HepG2 (cell line): ENCODE data around the gene CA10. TPM values are rescaled to one million over a fixed set of nuclear protein-coding genes. Genes with fewer than 3 reads are reported as not detected.

Experiments
- ATAC-seq: fragments of 200-7000 bp; cut with Tn5 transposase; 3 replicates; pipeline ENCODE4 v1.9.1; 2020; ENCODE audit warnings: mild to moderate bottlenecking, moderate library complexity
- BruUV-seq: library from RNA; stranded (reverse); fragments of 400-500 nt; replicated peaks from 2 replicates; lab custom pipeline; 2021; lab: Mats Ljungman, UMichigan
- CTCF ChIA-PET: fragments of 300-600 bp; formaldehyde crosslinking; extraction: SDS; loops from one replicate; lab custom pipeline; 2021; ENCODE audit warnings: low total read pairs, inconsistent platforms, low intra/inter-chr PET ratio; lab: Yijun Ruan, JAX
- POLR2A ChIA-PET: fragments of 350-600 bp; sonication (Branson Sonifier 250); formaldehyde crosslinking; loops from one replicate; lab custom pipeline; 2020; ENCODE audit warnings: antibody characterized with exemption, inconsistent platforms; lab: Yijun Ruan, JAX
- DNase-seq: peaks from one replicate; pipeline ENCODE4 v3.0.0-alpha.2; 2015; ENCODE audit warnings: low spot score
- FAIRE-seq: peaks from 3 replicates; lab custom pipeline; 2011; peaks lifted over from hg19 to GRCh38; lab: Jason Lieb, UNC
- H2AFZ ChIP-seq: one replicate; pipeline ENCODE4 v1.6.1; 2011; ENCODE audit warnings: low read length, inconsistent platforms
- H3K27ac ChIP-seq: fragments of 300-600 bp; 3 replicates; pipeline ENCODE4 v1.8.0; 2011; ENCODE audit warnings: mixed run types, mild to moderate bottlenecking, mixed read lengths, low read length, inconsistent platforms; ENCODE audit not compliant: insufficient read depth; ENCODE audit errors: extremely low read length
- H3K27me3 ChIP-seq, 2 experiments: fragments of 200-600 bp in 1 of 2; 2 replicates in 1 of 2; 3 replicates in 1 of 2; pipeline versions ENCODE4 v1.6.0 to v1.8.0; 2011; ENCODE audit warnings: low read length in 2 of 2, mild to moderate bottlenecking in 2 of 2, moderate library complexity in 2 of 2, inconsistent platforms in 1 of 2; ENCODE audit not compliant: insufficient read depth in 2 of 2, control insufficient read depth in 1 of 2
- H3K36me3 ChIP-seq, 2 experiments: fragments of 200-600 bp in 1 of 2; replicated peaks in 1 of 2; 2 replicates in 1 of 2; 3 replicates in 1 of 2; pipeline versions ENCODE4 v1.5.1 to v1.8.0; 2011; ENCODE audit warnings: low read length in 2 of 2, inconsistent platforms in 1 of 2; ENCODE audit not compliant: insufficient read depth in 2 of 2, control insufficient read depth in 1 of 2
- H3K4me1 ChIP-seq: 2 replicates; pipeline ENCODE4 v1.5.1; 2012; ENCODE audit warnings: low read length, inconsistent platforms; ENCODE audit not compliant: insufficient read depth
- H3K4me2 ChIP-seq: 2 replicates; pipeline ENCODE4 v1.6.0; 2011; ENCODE audit warnings: low read depth, low read length, inconsistent platforms
- H3K4me3 ChIP-seq, 3 experiments: fragments of 200-600 bp in 1 of 3; sonication (generic), shearing (Covaris generic) in 1 of 3; replicated peaks in 1 of 3; 2 replicates each; pipeline ENCODE4 v1.5.1; 2011 to 2016; ENCODE audit warnings: low read length in 3 of 3, inconsistent platforms in 2 of 3, low read depth in 2 of 3, mild to moderate bottlenecking in 2 of 3, control low read depth in 1 of 3, mixed read lengths in 1 of 3; ENCODE audit not compliant: insufficient read depth in 1 of 3
- H3K79me2 ChIP-seq: one replicate; pipeline ENCODE4 v1.6.1; 2011; ENCODE audit warnings: low read length, inconsistent platforms; ENCODE audit not compliant: insufficient read depth
- H3K9ac ChIP-seq: 2 replicates; pipeline ENCODE4 v1.6.0; 2011; ENCODE audit warnings: mild to moderate bottlenecking, low read depth, low read length, inconsistent platforms; ENCODE audit not compliant: insufficient read depth
- H3K9me3 ChIP-seq: 2 replicates; pipeline ENCODE4 v1.5.1; 2012; ENCODE audit warnings: mild to moderate bottlenecking, low read length
- H4K20me1 ChIP-seq: 2 replicates; pipeline ENCODE4 v1.6.0; 2011; ENCODE audit warnings: inconsistent platforms, mild to moderate bottlenecking, low read length, moderate library complexity; ENCODE audit not compliant: insufficient read depth
- ATF7-NPFF ChIP-seq: sonication (generic); formaldehyde crosslinking; IDR thresholded peaks from 2 replicates; pipeline ENCODE4 v1.8.1; 2023; ENCODE audit warnings: mild to moderate bottlenecking, low read depth, missing genetic modification reagents, moderate library complexity
- BRCA1 ChIP-seq: sonication (generic); formaldehyde crosslinking; IDR thresholded peaks from 2 replicates; pipeline ENCODE4 v1.4.0; 2020; ENCODE audit warnings: missing genetic modification reagents
- HNRNPL ChIP-seq: fragments of 200-400 bp; formaldehyde crosslinking; IDR thresholded peaks from 2 replicates; pipeline ENCODE4 v1.6.1; 2017; ENCODE audit warnings: mild to moderate bottlenecking, low read depth, low read length
- IKZF5 ChIP-seq: IDR thresholded peaks from 2 replicates; pipeline ENCODE4 v1.6.1; 2018; ENCODE audit warnings: missing genetic modification reagents, mild to moderate bottlenecking, missing compliant biosample characterization
- ISL2 ChIP-seq: sonication (generic); formaldehyde crosslinking; IDR thresholded peaks from 2 replicates; pipeline ENCODE4 v1.5.0; 2020; ENCODE audit warnings: missing genetic modification reagents
- RAD51 ChIP-seq: fragments of 450-650 bp; IDR thresholded peaks from 2 replicates; pipeline ENCODE4 v1.6.1; 2016; ENCODE audit warnings: borderline replicate concordance
- SIN3A ChIP-seq: IDR thresholded peaks from 2 replicates; pipeline ENCODE4 v1.6.1; 2011; ENCODE audit warnings: low read depth, mild to moderate bottlenecking, control low read depth, low read length, borderline replicate concordance
- ZNF484 ChIP-seq: sonication (generic); formaldehyde crosslinking; IDR thresholded peaks from 2 replicates; pipeline ENCODE4 v1.5.1; 2020; ENCODE audit warnings: mild to moderate bottlenecking, low read depth, missing genetic modification reagents, borderline replicate concordance
- ZNF646 ChIP-seq: sonication (generic); formaldehyde crosslinking; IDR thresholded peaks from 2 replicates; pipeline ENCODE4 v1.9.0; 2021; ENCODE audit warnings: mild to moderate bottlenecking, missing genetic modification reagents
- WGBS: methylation state at CpG from one replicate; pipeline ENCODE4 v1.1.6; 2017; ENCODE audit warnings: low lambda C conversion rate; 5-methylcytosine and 5-hydroxymethylcytosine counted together
- in situ Hi-C: cut with HindIII; loops from 2 replicates; pipeline ENCODE4 v1.10.0; 2017; ENCODE audit warnings: low pct_unique_long_range_greater_than_20kb; ENCODE audit not compliant: extremely low pct_ligation_motif_present
- intact Hi-C: fragments of 100-400 bp; cut with micrococcal nuclease; formaldehyde crosslinking; loops from one replicate; pipeline ENCODE4 v1.10.0; 2022; ENCODE audit not compliant: unreplicated experiment
- polyA plus RNA-seq, 8 experiments: library from polyadenylated mRNA; depleted of rRNA in 3 of 8; stranded (reverse) in 7 of 8; unstranded in 1 of 8; fragments of >200 nt; fragmentation: Illumina TruSeq in 4 of 8; extraction: Trizol in 4 of 8; gene quantifications; 2 replicates each; pipeline versions ENCODE4 v1.2.1 to v1.2.3, GENCODE V29; 2011 to 2016; ENCODE audit warnings: low read depth in 4 of 8, missing spikeins in 1 of 8, mixed read lengths in 1 of 8; ENCODE audit not compliant: insufficient read depth in 1 of 8
- total RNA-seq, 5 experiments: library from RNA; depleted of rRNA; stranded (reverse); fragments of >200 nt; fragmentation: Illumina TruSeq; extraction: Trizol; gene quantifications; 2 replicates each; pipeline ENCODE4 v1.2.3, GENCODE V29; 2016; ENCODE audit warnings: low read depth in 1 of 5

CA10 gene
- total and polyA plus RNA-seq, 2 of the 13 experiments (the other 11 are each of a cell fraction or from before 2014, with no cell fraction given) = not detected

DNA sequence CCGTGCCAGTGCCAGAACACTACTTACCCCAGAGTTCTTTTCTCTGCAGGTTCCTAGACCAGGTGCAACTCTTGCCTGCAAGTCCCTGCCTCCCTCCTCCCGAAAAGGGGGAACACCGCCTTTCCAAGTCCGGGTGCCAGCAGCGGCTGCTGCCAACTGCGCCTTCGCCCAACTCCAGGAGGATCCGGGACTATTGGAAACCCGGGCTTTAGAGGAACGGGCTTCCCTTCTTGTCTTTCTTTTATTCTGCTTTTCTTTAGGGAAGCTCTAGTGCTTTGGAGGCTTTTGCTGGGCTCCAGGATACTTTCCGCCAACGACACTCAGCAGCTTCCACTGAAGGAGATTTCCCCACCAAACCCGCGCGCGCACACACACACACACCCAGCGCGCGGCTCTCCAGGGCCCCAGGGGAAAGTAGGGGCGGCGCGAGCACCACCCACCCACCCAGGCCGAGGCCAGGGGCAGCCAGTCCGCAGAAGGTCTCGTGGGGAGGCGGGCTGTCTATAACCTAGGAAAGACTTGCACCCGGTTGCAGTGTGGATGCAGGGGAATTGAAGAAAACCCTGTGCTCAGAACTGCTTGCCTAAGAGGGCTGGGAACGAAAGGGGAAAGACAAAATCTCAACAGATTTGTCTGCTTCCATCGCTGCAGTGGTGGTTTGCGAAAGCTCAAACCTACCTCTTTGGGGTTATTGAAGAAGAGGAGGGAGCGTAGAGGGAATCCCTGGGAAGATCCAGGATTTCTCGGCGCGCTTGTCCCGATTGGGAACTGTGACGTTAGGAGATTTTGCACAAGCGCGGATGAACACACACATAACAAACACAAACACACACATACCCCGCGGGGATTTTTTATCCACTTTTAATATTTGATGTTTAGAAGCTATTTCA lies 977 bp upstream of the CA10 start:
- in situ Hi-C loops = no loop called here

More for the DNA sequence above, 977 bp upstream of the CA10 start:
- 40% methylated on average over 40 of the region's 40 CpGs for WGBS
- intact Hi-C loops = no loop called here
- H3K4me1 ChIP-seq = no peaks in the 10 kb centered on the region
- H3K9me3 ChIP-seq = peaks cover 17% of the 10 kb centered on the region
- POLR2A ChIA-PET = no interaction called here
- no peak for TF ChIP-seq SIN3A
- no peak for TF ChIP-seq ZNF646 (CRISPR knock-in tag)
- no peak for TF ChIP-seq ISL2 (CRISPR knock-in tag)
- no peak for TF ChIP-seq IKZF5 (CRISPR knock-in tag)
- TF ChIP-seq RAD51 = no peak
- TF ChIP-seq ZNF484 (CRISPR knock-in tag) = no peak
- TF ChIP-seq HNRNPL = no peak
- TF ChIP-seq ATF7-NPFF (CRISPR knock-in tag) = no peak
- no peak for TF ChIP-seq BRCA1
- no peak overlapping the region for H3K4me3 ChIP-seq
- DNase-seq = no peak
- H3K9ac ChIP-seq = no peak overlapping the region
- no peaks in the 10 kb centered on the region; a peak in 1 of 5 replicates for H3K27me3 ChIP-seq
- no peaks in the 10 kb centered on the region for H4K20me1 ChIP-seq
- no peaks in the 10 kb centered on the region for H3K79me2 ChIP-seq
- no peak overlapping the region for H2AFZ ChIP-seq
- CTCF ChIA-PET = no interaction called here
- H3K4me2 ChIP-seq = no peak overlapping the region
- no peak for ATAC-seq
- no TSS peak for BruUV-seq
- H3K27ac ChIP-seq = no peak overlapping the region
- H3K36me3 ChIP-seq = no peaks in the 10 kb centered on the region
- FAIRE-seq = no peak
